HG03159 (cell line): ENCODE data around the gene RHOA.

Source experiments
- ATAC-seq: cut with Tn5 transposase; IDR thresholded peaks from one replicate; pipeline ENCODE4 v1.9.1; 2021; ENCODE audit warnings: mild to moderate bottlenecking, moderate library complexity; ENCODE audit not compliant: unreplicated experiment

Gene RHOA

GRCh38 chr3:49411968-49412631 lies at the start of gene RHOA, which contains the start of gene TCTA:
RHOA (minus strand) TSS chr3:49411976; CDS start chr3:49375589, 36,387 bp downstream.
TCTA (plus strand) TSS chr3:49412423; CDS start chr3:49412427, 4 bp downstream.
- ATAC-seq: peak; percentile 74

- no peak for ATAC-seq
These were observed 49.2 kb upstream of the RHOA start for GRCh38 chr3:49460956-49461355.

- no peak for ATAC-seq
These were observed 48.6 kb upstream of the RHOA start for GRCh38 chr3:49460188-49460890.

GRCh38 chr3:49456466-49456865 lies 44.7 kb upstream of the RHOA start:
- no peak for ATAC-seq

- no peak for ATAC-seq
These were observed 43.3 kb upstream of the RHOA start for GRCh38 chr3:49454898-49455681.

GRCh38 chr3:49454458-49454857 lies 42.7 kb upstream of the RHOA start:
- no peak for ATAC-seq

GRCh38 chr3:49453621-49454020 lies 41.8 kb upstream of the RHOA start:
- no peak for ATAC-seq

GRCh38 chr3:49445391-49445790 lies 33.6 kb upstream of the RHOA start:
- ATAC-seq: no peak

- no peak for ATAC-seq
These were observed 23.0 kb upstream of the RHOA start for GRCh38 chr3:49434731-49435130.

- ATAC-seq: peak; percentile 11
These were observed 16.9 kb upstream of the RHOA start for GRCh38 chr3:49428752-49429080.

GRCh38 chr3:49427586-49427985 lies 15.8 kb upstream of the RHOA start:
- no peak for ATAC-seq

GRCh38 chr3:49424816-49425215 lies 13.0 kb upstream of the RHOA start:
- ATAC-seq: no peak

GRCh38 chr3:49422379-49423248 lies 10.8 kb upstream of the RHOA start, which contains the start of gene AMT:
AMT (minus strand) TSS chr3:49422473; CDS start chr3:49422450, 23 bp downstream.
- no peak for ATAC-seq

- ATAC-seq: no peak
These were observed 10.2 kb upstream of the RHOA start for GRCh38 chr3:49421890-49422378.

- ATAC-seq: no peak
These were observed 5.8 kb upstream of the RHOA start for GRCh38 chr3:49417516-49418120.

- ATAC-seq: no peak
These were observed 5.1 kb upstream of the RHOA start for GRCh38 chr3:49416867-49417266.

- ATAC-seq: no peak
These were observed 4.3 kb upstream of the RHOA start for GRCh38 chr3:49415931-49416601.

- no peak for ATAC-seq
These were observed 3.0 kb upstream of the RHOA start for GRCh38 chr3:49414753-49415152.

- ATAC-seq: no peak
These were observed 1.6 kb upstream of the RHOA start for GRCh38 chr3:49413338-49413734.
